GM12865 (cell line): ENCODE measurements around the gene PRRX1.
A peak's percentile ranks its signal among the peaks of the same experiment; 100 is the strongest.

Experiments used
- DNase-seq: peaks from one replicate; pipeline ENCODE4 v3.0.0; 2010; ENCODE audit warnings: low read depth
- H3K4me3 ChIP-seq: 2 replicates; pipeline ENCODE4 v1.5.1; 2011; ENCODE audit warnings: mild to moderate bottlenecking, low read depth, low read length, control low read depth
- TF ChIP-seq, protein P1 (sequence below): IDR thresholded peaks from 2 replicates; pipeline ENCODE4 v1.5.1; 2011; ENCODE audit warnings: low read length, control low read depth, low read depth, inconsistent platforms; ENCODE audit not compliant: insufficient read depth; ENCODE audit errors: missing control alignments

The PRRX1 gene

DNA sequence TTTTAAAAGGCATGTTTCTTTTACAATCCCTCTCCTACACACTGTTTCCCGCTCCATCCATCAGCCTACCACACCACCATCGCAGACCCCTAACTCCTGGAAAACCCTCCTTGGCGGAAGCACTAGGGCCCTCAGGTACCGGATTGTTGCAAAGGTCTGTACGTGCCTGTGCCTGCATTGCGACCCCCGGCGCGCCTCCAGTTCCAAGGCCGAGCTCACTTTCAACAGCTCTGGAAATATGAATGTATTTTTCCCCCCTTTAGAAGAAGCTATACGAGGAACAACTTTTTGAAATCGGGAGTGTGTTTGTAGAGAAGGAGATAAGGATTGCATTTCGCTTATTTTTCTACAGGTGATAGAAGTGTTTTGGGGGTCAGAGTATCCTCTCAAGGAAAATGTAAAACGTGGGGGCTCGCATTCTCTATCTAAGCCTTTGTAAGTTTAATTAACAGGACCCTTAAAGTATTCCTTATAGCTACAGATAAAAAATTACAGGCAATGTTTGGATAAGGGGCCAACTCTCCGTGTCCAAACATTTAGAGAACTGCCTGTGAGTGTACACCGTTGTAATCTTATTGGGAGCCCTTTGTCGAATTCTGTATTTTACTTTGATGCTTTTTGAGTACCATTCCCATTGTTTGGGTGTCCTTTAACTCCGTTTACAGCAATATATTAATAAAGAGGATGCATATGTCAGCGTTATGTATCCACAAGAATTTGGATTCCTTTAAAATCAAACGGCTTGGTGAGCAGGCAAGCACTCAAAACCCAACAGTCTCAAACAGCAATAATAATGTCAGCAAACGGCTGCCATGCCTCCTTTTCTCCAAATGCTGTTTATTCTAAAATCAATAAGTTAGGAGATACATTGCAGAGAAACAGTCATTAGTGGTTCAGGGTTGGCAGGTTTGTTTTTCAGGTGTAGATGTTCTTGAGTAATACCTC lies 5.9 kb downstream of the PRRX1 start:
- TF ChIP-seq, protein P1, sequence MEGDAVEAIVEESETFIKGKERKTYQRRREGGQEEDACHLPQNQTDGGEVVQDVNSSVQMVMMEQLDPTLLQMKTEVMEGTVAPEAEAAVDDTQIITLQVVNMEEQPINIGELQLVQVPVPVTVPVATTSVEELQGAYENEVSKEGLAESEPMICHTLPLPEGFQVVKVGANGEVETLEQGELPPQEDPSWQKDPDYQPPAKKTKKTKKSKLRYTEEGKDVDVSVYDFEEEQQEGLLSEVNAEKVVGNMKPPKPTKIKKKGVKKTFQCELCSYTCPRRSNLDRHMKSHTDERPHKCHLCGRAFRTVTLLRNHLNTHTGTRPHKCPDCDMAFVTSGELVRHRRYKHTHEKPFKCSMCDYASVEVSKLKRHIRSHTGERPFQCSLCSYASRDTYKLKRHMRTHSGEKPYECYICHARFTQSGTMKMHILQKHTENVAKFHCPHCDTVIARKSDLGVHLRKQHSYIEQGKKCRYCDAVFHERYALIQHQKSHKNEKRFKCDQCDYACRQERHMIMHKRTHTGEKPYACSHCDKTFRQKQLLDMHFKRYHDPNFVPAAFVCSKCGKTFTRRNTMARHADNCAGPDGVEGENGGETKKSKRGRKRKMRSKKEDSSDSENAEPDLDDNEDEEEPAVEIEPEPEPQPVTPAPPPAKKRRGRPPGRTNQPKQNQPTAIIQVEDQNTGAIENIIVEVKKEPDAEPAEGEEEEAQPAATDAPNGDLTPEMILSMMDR: no peak
- no peak overlapping the region for H3K4me3 ChIP-seq
- no peak for DNase-seq

DNA sequence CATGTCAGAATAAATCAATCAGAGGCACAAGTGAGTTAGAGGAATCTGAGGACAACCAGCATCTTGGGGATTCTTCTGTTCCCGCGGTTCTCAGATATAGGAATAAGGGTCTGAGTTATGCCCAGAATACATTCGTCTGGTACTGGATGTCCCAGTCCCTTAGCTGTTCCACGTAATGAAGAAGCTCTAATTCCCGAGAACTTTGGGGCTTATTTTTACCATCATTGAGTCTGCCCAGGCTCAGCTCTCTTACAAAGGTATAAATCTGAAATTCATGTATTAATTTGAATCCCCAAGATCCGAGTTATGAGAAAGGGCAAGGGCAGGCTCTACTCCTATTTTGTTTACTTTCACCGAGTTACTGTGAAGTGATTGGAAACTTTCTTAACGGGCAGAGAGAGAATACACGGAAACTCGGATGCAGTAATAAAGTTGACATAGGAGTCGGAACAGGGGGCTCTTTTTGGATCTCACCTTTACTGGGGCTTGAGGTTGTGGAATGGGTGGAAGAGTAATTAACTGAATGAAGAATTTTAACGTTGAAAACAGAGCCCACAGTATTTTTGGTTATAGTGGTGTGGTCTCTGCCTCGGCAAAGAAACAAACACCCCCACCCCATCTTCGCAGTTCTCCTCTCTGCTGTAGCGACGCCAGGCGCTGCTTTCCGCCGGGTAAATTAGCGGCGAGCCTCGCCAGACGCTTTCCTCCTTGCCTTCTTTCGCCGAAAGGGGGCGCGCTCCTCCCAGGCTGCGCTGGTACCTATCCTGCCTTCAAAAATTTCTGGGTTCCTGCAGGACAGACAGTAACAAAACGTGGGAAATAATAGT lies 7.1 kb downstream of the PRRX1 start:
- H3K4me3 ChIP-seq: no peak overlapping the region
- TF ChIP-seq, protein P1: peak; percentile 67
- DNase-seq: peak; percentile 51

GRCh38 chr1:170671629-170671963 lies 7.7 kb downstream of the PRRX1 start:
- H3K4me3 ChIP-seq: no peak overlapping the region
- TF ChIP-seq, protein P1: no peak
- DNase-seq: no peak

- DNase-seq: no peak
- TF ChIP-seq, protein P1: no peak
- no peak overlapping the region for H3K4me3 ChIP-seq
Measured at GRCh38 chr1:170672316-170672715, 8.4 kb downstream of the PRRX1 start.

- DNase-seq: no peak
- TF ChIP-seq, protein P1: no peak
- no peak overlapping the region for H3K4me3 ChIP-seq
Measured at GRCh38 chr1:170674239-170674638, 10.3 kb downstream of the PRRX1 start.

- TF ChIP-seq, protein P1: no peak
- DNase-seq: no peak
- no peak overlapping the region for H3K4me3 ChIP-seq
Measured at GRCh38 chr1:170674986-170675385, 11.1 kb downstream of the PRRX1 start.
